Hepatocyte (in vitro differentiated cells): ENCODE measurements around the gene RAI1. TPM values are rescaled to one million over a fixed set of nuclear protein-coding genes. Genes with fewer than 3 reads are reported as not detected.

Source experiments
- DNase-seq: peaks from one replicate; pipeline ENCODE4 v3.0.0-alpha.2; 2016; ENCODE audit warnings: low spot score
- H2AFZ ChIP-seq: fragments of 200-600 bp; sonication (generic); 2 replicates; pipeline ENCODE4 v1.6.0; 2016; ENCODE audit warnings: antibody characterized with exemption, mild to moderate bottlenecking
- H3K27ac ChIP-seq: fragments of 200-600 bp; sonication (generic); 2 replicates; pipeline ENCODE4 v1.5.1; 2016; ENCODE audit warnings: mild to moderate bottlenecking
- H3K27me3 ChIP-seq: fragments of 200-600 bp; sonication (generic); 2 replicates; pipeline ENCODE4 v1.6.1; 2016
- H3K36me3 ChIP-seq: fragments of 200-600 bp; sonication (generic); replicated peaks from 2 replicates; pipeline ENCODE4 v1.5.1; 2016; ENCODE audit warnings: low read depth; ENCODE audit not compliant: insufficient read depth
- H3K4me1 ChIP-seq: fragments of 200-600 bp; sonication (generic); 2 replicates; pipeline ENCODE4 v1.5.1; 2016; ENCODE audit warnings: mild to moderate bottlenecking, moderate library complexity; ENCODE audit not compliant: insufficient read depth
- H3K4me2 ChIP-seq: fragments of 200-600 bp; sonication (generic); 2 replicates; pipeline ENCODE4 v1.6.0; 2016
- H3K4me3 ChIP-seq: fragments of 200-600 bp; sonication (generic); 2 replicates; pipeline ENCODE4 v1.5.1; 2016; ENCODE audit warnings: mild to moderate bottlenecking
- H3K79me2 ChIP-seq: fragments of 200-600 bp; sonication (generic); 2 replicates; pipeline ENCODE4 v1.6.0; 2017; ENCODE audit warnings: mild to moderate bottlenecking
- H3K9me2 ChIP-seq: fragments of 200-600 bp; sonication (generic); replicated peaks from 2 replicates; pipeline ENCODE4 v1.6.0; 2017; ENCODE audit warnings: mild to moderate bottlenecking; ENCODE audit not compliant: insufficient read depth
- H3K9me3 ChIP-seq: fragments of 200-600 bp; sonication (generic); 2 replicates; pipeline ENCODE4 v1.5.1; 2016; ENCODE audit warnings: low read depth, mild to moderate bottlenecking
- H4K20me1 ChIP-seq: fragments of 200-600 bp; sonication (generic); 2 replicates; pipeline ENCODE4 v1.6.0; 2016; ENCODE audit warnings: mild to moderate bottlenecking; ENCODE audit not compliant: insufficient read depth, poor library complexity, severe bottlenecking
- EZH2 ChIP-seq: fragments of 200-600 bp; sonication (generic); IDR thresholded peaks from 2 replicates; pipeline ENCODE4 v1.6.1; 2016; ENCODE audit warnings: antibody characterized with exemption, mild to moderate bottlenecking, borderline replicate concordance
- EZH2phosphoT487 ChIP-seq: fragments of 200-600 bp; sonication (generic); IDR thresholded peaks from one replicate; pipeline ENCODE4 v1.6.1; 2018; ENCODE audit warnings: antibody characterized with exemption, mild to moderate bottlenecking, low read depth, moderate library complexity; ENCODE audit not compliant: unreplicated experiment, severe bottlenecking
- WGBS: methylation state at CpG from one replicate; pipeline ENCODE4 v1.1.6; 2016; ENCODE audit warnings: low lambda C conversion rate; ENCODE audit errors: missing lambda C conversion rate; 5-methylcytosine and 5-hydroxymethylcytosine counted together
- polyA plus RNA-seq: library from polyadenylated mRNA; unstranded; fragments of >200 nt; fragmentation: Nextera tagmentation; extraction: Ambion mirVana; gene quantifications from 2 replicates; pipeline ENCODE4 v1.2.1, GENCODE V29; 2016
- total RNA-seq: library from RNA; depleted of rRNA; stranded (reverse); fragments of >200 nt; gene quantifications from 2 replicates; pipeline ENCODE4 v1.2.3, GENCODE V29; 2014
- TF ChIP-seq, protein P1 (sequence below): fragments of 200-600 bp; sonication (generic); IDR thresholded peaks from 2 replicates; pipeline ENCODE4 v1.5.1; 2016; ENCODE audit warnings: antibody characterized with exemption, mild to moderate bottlenecking; ENCODE audit not compliant: poor library complexity

RAI1 gene
- total and polyA plus RNA-seq, 2 experiments from 2014 or later: 20.2 to 23.8 TPM

DNA sequence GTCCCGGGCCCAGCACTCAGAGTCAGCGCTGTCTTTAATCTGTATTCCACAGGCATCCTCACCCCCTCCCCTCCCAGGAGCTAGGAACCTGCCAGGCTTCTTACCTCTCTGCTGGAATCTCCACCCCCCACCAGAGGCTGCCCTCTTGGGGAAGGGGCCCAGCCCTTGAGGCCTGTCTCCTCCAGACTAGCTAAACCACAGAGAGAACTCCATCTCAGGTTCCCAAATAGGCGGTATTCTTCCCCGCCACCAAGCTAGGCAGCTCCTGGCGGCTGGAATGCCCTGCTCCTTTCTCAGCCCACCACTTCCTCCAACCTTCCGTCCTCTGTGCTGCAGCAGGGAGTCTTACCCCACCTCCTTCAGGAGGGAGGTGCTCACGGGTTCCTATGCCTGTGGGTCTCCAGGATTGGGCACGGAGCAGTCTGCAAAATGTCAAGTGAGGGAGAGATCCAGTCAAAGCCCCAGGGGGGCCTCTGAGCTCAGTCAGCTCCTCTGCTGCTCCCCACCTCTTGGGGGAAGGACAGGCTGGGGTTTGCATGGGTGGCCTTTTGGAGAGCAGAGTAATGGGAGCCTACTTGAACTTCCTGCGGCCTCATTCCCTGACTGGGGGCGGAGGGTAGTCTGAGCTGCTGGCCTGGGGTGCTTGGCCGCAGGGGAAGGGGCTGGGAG lies 99.8 kb downstream of the RAI1 start:
- no peak for TF ChIP-seq EZH2
- TF ChIP-seq, protein P1, sequence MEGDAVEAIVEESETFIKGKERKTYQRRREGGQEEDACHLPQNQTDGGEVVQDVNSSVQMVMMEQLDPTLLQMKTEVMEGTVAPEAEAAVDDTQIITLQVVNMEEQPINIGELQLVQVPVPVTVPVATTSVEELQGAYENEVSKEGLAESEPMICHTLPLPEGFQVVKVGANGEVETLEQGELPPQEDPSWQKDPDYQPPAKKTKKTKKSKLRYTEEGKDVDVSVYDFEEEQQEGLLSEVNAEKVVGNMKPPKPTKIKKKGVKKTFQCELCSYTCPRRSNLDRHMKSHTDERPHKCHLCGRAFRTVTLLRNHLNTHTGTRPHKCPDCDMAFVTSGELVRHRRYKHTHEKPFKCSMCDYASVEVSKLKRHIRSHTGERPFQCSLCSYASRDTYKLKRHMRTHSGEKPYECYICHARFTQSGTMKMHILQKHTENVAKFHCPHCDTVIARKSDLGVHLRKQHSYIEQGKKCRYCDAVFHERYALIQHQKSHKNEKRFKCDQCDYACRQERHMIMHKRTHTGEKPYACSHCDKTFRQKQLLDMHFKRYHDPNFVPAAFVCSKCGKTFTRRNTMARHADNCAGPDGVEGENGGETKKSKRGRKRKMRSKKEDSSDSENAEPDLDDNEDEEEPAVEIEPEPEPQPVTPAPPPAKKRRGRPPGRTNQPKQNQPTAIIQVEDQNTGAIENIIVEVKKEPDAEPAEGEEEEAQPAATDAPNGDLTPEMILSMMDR: peak; percentile 43
- no peak for TF ChIP-seq EZH2phosphoT487
- Histone ChIP-seq H3K36me3 (no peaks in the 10 kb centered on the region), H3K9me2 (no peaks in the 10 kb centered on the region), H3K9me3 (no peaks in the 10 kb centered on the region), H2AFZ (no peak overlapping the region), H3K27me3 (no peaks in the 10 kb centered on the region), H3K4me2 (peak overlapping the region; percentile 97), H3K79me2 (peaks cover 65% of the 10 kb centered on the region), H3K27ac (peak overlapping the region; percentile 96), H3K4me3 (peak overlapping the region; percentile 35), H4K20me1 (peaks cover 62% of the 10 kb centered on the region), H3K4me1 (peaks cover 54% of the 10 kb centered on the region)
- 28% methylated on average over 11 of the region's 11 CpGs for WGBS
- DNase-seq: peak; percentile 84

DNA sequence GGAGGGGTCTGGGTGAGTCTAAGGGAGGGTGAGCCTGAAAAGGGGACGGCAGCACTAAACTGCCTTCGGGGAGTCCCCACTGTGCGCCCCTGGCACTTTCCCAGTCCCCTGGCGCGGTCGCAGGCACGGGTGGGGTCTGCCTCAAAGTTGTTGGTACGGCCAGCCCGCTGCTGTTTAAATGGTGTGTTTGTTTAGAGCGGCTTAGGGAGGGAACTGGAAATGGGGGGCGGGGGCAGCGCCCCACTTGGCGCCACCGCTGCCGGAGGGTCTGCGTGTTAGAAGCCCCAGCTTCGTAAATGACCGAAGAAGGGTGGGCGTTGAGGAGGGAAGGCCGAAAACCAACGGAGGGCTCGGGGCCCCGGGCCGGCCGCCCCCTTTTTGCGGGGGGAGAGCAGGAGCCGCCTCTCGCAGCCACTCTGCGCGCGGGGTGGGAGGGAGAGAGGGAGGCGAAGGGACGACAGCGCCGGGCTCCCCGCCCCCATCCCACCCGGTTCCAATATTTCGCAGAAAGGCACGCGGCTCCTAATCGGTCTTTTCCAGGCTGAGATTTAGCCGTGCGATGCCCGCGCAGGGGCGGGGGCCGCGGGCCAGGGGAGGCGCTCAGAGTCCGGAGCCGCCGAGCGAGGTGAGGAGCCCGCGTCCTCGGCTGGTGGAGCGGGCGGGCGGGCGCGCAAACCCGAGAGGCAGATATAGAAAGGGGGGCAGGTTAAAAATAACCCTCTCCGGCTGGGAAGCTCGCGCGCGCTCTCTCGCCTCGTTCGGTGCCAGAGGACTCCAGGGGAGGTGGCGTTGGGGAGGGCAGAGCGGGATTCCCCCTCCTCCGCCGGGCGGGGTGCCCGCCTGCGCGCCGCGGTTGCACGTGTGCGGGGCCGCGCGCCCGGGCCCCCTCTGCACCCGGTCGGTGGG lies 100.6 kb downstream of the RAI1 start:
- Histone ChIP-seq H3K9me2 (no peaks in the 10 kb centered on the region), H3K27ac (peak overlapping the region; percentile 96), H3K4me1 (peaks cover 54% of the 10 kb centered on the region), H3K27me3 (no peaks in the 10 kb centered on the region), H3K9me3 (no peaks in the 10 kb centered on the region), H3K79me2 (peaks cover 66% of the 10 kb centered on the region), H3K36me3 (no peaks in the 10 kb centered on the region), H4K20me1 (peaks cover 67% of the 10 kb centered on the region), H2AFZ (no peak overlapping the region), H3K4me2 (peak overlapping the region; percentile 97), H3K4me3 (peak overlapping the region; percentile 35)
- WGBS: 11% methylated on average over 23 of the region's 88 CpGs
- DNase-seq: peak; percentile 83
- no peak for TF ChIP-seq EZH2phosphoT487
- no peak for TF ChIP-seq EZH2
- TF ChIP-seq, protein P1: no peak

DNA sequence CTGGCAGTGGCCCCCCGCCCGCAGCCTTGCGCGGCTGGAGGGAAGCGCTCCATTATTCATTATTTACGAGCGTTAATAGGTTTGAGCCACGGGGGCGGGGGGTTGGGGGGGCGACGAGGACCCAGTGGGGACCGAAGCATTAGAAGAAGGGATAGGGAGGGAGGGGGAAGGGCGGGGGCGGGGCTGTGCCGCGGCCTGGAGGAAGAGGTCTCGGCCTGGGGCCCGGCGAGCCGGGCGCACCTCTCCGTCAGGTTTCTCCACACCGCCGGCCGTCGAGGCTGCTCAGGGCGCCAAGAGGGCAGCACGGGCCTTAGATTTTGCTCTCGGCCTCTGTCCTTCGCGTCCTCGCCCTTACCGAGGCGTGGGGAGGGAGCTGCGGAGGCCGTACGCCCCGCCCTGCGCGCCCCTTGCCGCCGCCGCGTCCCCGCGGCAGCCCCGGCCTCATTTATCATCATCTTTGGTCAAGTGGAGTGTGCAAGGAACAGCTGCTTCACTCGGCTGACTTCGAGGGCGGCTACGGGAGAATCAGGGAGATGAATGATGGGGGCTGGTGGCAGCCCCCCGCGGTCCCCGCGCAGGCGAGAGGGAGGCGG lies 101.4 kb downstream of the RAI1 start:
- DNase-seq: peak; percentile 54
- peaks cover 66% of the 10 kb centered on the region for H3K79me2 ChIP-seq
- peak overlapping the region; percentile 96 for H3K27ac ChIP-seq
- TF ChIP-seq, protein P1: no peak
- peaks cover 54% of the 10 kb centered on the region for H3K4me1 ChIP-seq
- H3K9me3 ChIP-seq: no peaks in the 10 kb centered on the region
- H3K36me3 ChIP-seq: no peaks in the 10 kb centered on the region
- H3K4me3 ChIP-seq: peak overlapping the region; percentile 35
- no peaks in the 10 kb centered on the region for H3K9me2 ChIP-seq
- H2AFZ ChIP-seq: no peak overlapping the region
- H3K4me2 ChIP-seq: peak overlapping the region; percentile 97
- WGBS: 2% methylated on average over 10 of the region's 57 CpGs
- H4K20me1 ChIP-seq: peaks cover 72% of the 10 kb centered on the region
- H3K27me3 ChIP-seq: no peaks in the 10 kb centered on the region
